ENCODE data around the gene SLAMF6.
"Not testable (repeated sequence)": the region's sequence is repeated elsewhere in the genome, so short reads cannot be mapped to it uniquely, and the experiment has no call there.

Gene SLAMF6

DNA sequence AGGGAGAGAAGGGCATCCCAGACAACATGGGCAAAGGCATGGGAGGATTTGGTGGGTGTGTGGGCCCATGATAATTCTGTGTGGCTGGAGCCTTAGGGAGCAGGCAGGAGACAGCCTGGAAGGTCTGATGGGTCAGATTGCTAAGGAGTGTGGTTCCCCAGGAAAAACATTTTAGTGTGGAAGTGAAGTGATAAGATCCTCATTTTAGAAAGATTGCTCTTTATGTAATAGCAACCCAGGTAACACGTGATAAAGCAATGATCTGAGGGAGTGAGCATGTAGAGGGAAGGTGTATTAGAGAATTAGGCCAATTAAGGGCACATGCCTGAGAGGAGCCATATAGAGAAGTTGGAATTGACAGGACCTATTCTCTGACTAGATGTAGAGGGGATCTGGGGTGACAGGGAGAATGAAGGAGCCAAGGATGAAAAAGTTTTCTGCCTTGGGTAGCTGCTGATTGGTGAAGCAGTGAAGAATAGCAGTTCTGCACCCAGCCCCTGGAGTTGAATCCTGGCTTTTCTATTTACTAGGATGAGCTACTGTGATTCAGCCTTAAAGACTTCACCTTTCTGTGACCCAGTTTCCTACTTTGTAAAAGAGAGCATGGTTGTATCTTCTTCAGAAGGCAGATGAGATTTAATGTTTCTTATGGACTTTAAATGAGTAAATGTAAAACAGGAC is 18.7 kb upstream of the SLAMF6 start:
- no peak for DNase-seq

- DNase-seq, result no peak
These were observed 17.8 kb upstream of the SLAMF6 start for GRCh38 chr1:160540859-160541233.

- no peak for DNase-seq
These were observed 17.2 kb upstream of the SLAMF6 start for GRCh38 chr1:160539990-160540858.

DNA sequence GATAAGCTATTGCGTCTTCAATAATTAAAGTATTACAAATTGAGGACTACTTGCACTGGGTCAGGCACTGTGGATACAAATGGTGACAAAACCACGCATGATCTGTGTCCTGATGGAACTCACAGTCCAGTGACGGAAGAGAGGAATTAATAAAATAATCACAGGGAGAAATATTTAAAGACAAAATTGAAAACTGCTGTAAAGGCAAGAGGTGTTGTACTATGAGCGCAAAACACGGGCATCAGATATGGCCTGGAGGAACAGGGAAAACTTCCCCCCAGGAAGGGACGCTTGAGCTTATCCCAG is 16.6 kb upstream of the SLAMF6 start:
- DNase-seq, result no peak

DNA sequence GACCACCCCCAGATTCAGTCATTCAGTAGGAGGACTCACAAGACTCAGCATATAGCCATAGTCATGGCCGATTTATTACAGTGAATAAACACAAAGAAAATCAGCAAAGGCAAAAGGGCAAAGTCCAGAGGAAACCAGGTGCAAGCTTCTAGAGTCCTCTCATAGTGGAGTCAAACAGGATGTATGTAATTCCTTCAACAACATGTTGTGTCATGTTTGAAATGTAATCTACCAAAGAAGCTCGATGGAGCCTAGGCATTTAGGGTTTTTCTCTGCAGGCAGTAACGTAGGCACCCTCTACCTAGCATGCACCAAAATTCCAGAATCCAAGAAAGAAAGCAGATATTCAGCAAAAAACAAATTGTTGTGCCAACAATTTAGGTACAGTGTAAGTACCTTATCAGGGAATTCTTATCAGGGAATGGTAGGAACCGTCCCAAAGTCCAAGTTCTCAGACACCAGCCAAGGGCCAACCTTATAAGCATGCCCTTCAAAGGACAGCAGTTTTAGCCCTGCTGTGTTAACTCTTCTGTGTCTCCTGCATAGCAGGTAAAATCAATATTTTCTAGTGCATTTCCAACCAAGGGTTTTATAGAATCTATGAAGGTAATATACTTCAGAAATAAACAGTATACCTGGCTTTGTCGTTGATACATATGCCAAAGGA is 16.1 kb upstream of the SLAMF6 start:
- no peak for DNase-seq

DNA sequence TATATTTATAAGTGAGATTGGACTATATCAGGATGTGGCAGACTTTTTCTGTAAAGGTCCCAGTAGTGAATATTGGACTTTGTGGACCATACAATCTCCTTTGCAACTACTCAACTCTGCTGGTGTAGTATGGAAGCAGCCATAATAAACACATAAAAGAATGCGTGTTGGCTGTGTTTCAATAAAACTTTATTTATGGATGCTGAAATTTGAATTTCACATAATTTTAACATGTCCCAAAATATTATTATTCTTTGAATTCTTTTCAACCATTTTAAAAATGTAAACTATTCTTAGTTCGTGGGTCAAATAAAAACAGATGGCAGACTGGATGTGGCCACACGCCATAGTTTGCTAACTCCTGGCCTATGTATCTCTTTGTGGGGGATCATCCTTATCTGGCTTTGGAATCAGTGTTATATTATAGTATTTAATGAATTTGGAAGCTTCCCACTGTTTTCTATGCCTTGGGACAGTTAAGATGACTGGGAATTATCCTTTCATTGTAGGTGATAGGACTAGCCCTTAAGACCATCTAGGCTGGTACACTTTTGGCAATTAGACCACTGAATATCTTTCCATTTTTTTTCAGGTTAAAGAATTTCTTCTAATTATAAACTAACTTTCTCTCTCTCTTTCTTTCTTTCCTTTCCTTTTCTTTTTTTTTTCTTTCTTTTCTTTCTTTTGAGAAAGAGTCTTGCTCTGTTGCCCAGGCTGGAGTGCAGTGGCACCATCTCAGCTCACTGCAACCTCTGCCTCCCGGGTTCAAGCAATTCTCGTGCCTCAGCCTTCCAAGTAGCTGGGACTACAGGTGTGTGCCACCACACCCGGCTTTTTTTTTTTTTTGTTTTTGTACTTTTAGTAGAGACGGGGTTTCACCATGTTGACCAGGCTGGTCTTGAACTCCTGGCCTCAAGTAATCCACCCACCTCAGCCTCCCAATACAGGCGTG is 14.9 kb upstream of the SLAMF6 start:
- DNase-seq, result no peak

DNA sequence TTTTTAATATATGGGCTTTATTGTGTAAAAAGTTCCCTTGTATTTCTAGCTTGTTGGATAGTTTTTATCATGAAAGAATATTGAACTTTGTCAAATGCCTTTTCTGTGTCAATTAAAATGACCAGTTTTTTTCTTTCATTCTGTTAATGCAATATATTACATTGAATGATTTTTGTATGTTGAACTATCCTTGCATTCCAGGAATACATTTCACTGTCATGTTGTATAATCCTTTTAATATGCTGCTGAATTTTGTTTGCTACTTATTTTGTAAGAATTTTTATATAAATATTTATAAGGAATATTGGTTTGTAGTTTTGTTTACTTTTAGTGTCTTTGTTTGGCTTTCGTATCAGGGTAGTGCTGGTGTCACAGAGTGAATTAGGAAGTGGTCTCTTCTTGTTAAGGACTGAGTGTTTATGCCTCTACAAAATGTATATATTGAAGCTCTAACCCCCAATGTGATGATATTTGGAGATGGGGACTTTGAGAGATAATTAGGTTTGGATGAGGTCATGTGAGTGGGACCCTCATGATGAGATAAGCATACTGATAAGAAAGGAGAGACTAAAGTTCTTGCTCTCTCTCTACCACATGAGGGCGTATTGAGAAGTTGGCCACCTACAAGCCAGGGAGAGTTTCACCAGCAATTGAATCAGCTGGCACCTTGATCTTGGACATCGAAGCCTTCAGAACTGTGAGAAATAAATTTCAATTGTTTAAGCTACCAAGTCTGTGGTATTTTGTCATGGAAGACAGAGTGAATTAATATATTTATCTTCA is 12.0 kb upstream of the SLAMF6 start:
- no peak for DNase-seq

DNA sequence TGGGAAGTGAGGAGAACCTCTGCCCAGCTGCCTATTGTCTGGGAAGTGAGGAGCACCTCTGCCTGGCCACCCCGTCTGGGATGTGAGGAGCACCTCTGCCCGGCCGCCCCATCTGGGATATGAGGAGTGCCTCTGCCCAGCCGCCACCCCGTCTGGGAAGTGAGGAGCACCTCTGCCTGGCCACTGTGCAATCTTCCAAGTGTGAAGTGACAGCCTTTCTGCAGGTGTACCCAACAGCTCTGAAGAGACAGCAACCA is 9.4 kb upstream of the SLAMF6 start:
- not testable (repeated sequence) for DNase-seq

DNA sequence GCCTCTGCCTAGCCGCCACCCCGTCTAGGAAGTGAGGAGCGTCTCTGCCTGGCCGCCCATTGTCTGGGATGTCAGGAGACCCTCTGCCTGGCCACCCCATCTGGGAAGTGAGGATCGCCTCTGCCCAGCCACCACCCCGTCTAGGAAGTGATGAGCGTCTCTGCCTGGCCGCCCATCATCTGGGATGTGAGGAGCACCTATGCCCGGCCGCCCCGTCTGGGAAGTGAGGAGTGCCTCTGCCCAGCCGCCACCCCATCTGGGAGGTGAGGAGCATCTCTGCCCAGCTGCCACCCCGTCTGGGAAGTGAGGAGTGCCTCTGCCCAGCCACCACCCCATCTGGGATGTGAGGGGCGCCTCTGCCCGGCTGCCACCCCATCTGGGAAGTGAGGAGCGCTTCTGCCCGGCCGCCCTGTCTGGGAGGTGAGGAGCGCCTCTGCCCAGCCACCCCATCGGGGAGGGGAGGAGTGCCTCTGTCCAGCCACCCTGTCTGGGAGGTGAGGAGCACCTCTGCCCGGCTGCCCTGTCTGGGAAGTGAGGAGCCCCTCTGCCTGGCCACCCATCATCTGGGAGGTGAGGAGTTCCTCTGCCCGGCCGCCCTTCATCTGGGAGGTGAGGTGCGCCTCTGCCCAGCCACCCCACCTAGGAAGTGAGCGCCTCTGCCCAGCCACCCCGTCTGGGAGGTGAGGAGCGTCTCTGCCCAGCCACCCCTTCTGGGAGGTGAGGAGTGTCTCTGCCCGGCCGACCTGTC is 8.9 kb upstream of the SLAMF6 start:
- not testable (repeated sequence) for DNase-seq

DNA sequence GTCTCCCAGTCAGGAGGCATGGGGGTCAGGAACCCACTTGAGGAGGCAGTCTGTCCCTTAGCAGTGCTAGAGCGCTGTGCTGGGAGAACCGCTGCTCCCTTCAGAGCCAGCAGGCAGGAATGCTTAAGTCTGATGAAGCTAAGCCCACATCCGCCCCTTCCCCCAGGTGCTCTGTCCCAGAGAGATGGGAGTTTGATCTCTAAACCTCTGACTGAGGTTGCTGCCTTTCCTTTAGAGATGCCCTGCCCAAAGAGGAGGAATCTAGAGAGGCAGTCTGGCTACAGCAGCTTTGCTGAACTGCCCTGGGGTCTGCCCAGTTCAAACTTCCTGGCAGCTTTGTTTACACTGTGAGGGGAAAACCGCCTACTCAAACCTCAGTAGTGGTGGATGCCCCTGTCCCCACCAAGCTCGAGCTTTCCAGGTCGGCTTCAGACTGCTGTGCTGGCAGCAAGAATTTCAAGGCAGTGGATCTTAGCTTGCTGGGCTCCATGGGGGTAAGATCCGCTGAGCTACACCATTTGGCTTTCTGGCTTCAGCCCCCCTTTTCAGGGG is 6.4 kb upstream of the SLAMF6 start:
- not testable (repeated sequence) for DNase-seq

DNA sequence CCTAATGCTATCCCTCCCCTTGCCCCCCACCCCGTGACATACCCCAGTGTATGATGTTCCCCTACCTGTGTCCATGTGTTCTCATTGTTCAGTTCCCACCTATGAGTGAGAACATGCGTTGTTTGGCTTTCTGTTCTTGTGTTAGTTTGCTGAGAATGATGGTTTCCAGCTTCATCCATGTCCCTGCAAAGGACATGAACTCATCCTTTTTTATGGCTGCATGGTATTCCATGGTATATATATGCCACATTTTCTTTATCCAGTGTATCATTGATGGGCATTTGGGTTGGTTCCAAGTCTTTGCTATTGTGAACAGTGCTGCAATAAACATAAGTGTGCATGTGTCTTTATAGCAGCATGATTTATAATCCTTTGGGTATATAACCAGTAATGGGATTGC is 734 bp upstream of the SLAMF6 start:
- not testable (repeated sequence) for DNase-seq

- no peak for DNase-seq
These were observed 919 bp downstream of the SLAMF6 start for GRCh38 chr1:160522136-160522535.

DNA sequence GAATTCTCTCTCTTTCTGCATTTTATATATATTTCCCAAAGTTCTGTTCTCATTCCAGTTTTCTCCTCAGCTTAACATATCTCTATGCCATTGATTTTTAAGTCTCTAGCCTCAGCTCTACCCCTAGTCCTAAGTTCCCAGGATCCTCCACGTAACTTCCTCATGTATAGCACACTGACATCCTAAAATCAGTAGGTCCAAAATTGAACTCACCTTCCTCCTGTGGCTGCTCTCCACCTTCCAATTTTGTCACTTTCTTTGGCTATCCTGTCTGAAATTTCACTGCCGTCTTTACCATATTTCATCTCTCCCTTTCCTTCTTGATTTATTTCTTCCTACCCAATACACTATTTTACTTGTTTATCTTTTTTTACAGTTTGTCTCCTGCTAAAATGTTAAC is 1.5 kb downstream of the SLAMF6 start:
- DNase-seq, result no peak

DNA sequence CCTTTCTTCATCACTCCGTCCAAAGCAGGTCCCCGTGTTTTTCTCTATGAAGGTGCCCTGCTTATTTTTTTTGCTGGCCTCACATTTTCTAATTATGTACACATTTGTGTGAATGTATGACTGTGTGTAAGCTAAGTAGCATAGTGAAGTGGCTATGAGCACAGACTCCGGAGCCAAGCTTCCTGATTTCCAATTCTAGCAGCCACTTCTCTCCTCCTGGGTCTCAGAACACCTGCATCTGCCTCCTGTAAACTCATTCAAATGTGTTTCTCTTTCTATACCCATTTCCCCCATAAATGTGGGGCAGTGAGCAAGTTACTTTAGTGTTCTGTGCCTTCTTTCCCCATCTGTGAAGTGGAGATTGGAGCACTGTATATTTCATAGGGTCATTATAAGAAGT is 2.1 kb downstream of the SLAMF6 start:
- no peak for DNase-seq

- no peak for DNase-seq
These were observed 2.5 kb downstream of the SLAMF6 start for GRCh38 chr1:160520582-160520981.

DNA sequence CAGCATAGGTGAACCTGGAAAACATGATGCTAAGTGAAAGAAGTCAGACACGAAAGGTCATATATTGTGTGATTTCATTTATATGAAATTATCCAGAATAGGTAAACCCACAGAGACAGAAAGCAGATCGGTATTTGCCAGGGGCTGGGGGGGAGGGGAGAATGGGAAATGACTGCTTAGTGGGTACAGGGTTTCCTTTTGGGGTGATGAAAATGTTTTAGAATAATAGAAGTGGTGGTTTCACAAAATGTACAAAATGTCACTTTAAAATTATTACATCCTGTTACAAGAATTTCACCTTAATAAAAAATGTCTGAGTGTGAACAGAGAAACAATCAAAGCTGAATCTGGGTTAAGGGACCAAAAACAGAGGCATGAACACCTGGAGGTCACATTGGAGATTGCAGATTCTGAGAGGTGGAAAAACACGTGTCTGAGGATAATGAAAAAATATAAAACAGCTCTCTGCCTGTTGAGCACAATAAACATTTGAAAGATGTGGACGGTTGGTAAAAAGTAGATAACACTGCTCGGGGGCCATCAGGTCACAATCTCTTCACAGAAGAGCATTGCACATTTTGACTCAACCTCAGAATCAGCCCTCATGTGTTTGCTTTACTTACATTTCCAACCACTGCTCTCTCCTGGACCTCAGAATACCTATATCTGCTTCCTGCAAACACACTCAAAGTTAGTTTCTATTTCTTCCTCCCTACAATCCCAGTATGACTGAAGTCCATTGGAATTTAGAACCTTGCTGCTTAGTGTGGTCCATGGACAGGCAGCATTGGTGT is 3.2 kb downstream of the SLAMF6 start:
- DNase-seq, result no peak

DNA sequence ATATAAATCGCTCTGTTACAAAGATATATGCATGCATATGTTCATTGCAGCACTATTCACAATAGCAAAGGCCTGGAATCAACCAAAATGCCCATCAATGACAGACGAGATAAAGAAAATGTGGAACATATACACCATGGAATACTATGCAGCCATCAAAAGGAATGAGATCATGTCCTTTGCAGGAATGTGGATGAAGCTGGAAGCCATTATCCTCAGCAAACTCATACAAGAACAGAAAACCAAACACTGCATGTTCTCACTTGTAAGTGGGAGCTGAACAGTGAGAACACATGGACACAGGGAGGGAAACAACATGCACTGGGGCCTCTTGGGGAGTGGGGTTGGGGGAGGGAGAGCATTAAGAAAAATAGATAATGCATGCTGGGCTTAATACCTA is 5.5 kb downstream of the SLAMF6 start:
- not testable (repeated sequence) for DNase-seq

DNA sequence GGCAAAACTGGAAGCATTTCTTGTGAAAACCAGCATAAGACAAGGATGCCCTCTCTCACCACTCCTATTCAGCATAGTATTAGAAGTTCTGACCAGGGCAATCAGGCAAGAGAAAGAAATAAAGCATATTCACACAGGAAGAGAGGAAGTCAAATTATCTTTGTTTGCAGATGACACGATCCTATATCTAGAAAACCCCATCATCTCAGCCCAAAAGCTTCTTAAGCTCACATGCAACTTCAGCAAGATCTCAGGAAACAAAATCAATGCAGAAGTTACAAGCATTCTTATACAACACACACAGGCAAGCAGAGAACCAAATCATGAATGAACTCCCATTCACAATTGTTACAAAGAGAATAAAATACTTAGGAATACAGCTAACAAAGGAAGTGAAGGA is 7.1 kb downstream of the SLAMF6 start:
- DNase-seq, result not testable (repeated sequence)

- DNase-seq, result no peak
These were observed 18.4 kb downstream of the SLAMF6 start for GRCh38 chr1:160504651-160505050.

DNA sequence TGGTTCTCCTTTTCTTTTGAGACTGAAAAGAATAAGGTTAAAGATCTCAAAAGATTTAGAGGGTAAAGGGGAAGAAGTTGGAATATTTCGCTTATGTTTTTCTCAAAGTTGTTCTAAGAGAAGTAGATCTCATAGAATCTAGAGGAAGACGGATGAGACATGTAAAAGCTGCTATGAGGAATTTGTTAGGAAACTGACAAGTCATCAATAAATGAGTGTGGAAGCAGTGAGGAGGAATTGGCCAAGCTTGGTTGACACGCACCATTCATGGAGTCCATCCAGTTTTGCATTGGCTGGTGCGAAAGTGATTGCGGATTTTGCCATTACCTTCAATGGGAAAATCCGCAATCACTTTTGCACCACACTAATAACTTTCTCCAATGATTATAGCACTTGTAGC is 20.0 kb downstream of the SLAMF6 start:
- no peak for DNase-seq

All from NCI-H187 treated with DMSO at 0.1 percent for 48 hours (cell line).